Activated naive CD4-positive, alpha-beta T cell treated with anti-CD3 and anti-CD28 coated beads, Interleukin-2, amount 50 U/mL, for 72 hours (primary cell): ENCODE results near the gene BNIP2. TPM values are rescaled to one million over a fixed set of nuclear protein-coding genes. Genes with fewer than 3 reads are reported as not detected.
A peak's percentile ranks its signal among the peaks of the same experiment; 100 is the strongest.

Source experiments
- ATAC-seq, 2 donors: fragments of 150-1000 bp; cut with Tn5 transposase; 2 replicates each; pipeline ENCODE4 v1.10.0; 2021; ENCODE audit warnings: mild to moderate bottlenecking in 2 of 2, moderate library complexity in 2 of 2
- DNase-seq, 2 donors: peaks; one replicate each; pipeline ENCODE4 v3.0.0; 2021 to 2022; ENCODE audit warnings: low spot score in 2 of 2
- H3K27ac Mint-ChIP-seq, 2 donors: one replicate each; pipeline ENCODE4 v1.8.0; 2022; ENCODE audit warnings: mild to moderate bottlenecking in 2 of 2, mixed read lengths in 2 of 2
- H3K36me3 Mint-ChIP-seq, 2 donors: one replicate each; pipeline ENCODE4 v1.8.0; 2022; ENCODE audit warnings: mixed read lengths in 2 of 2
- H3K9me3 Mint-ChIP-seq, 2 donors: one replicate each; pipeline ENCODE4 v1.8.0; 2022; ENCODE audit warnings: mixed read lengths in 2 of 2
- total RNA-seq, 2 donors: library from RNA; stranded (reverse); gene quantifications; one replicate each; pipeline ENCODE4 v1.2.3, GENCODE V29; 2022

Gene BNIP2
- total RNA-seq, 2 donors from 2014 or later = 44.2 to 49.1 TPM

GRCh38 chr15:59696332-59696731 is 7.2 kb upstream of the BNIP2 start:
- no peak overlapping the region for H3K27ac Mint-ChIP-seq

GRCh38 chr15:59694779-59695178 is 5.7 kb upstream of the BNIP2 start:
- H3K9me3 Mint-ChIP-seq = no peaks in the 10 kb centered on the region
- no peaks in the 10 kb centered on the region for H3K36me3 Mint-ChIP-seq
- DNase-seq (no peak), ATAC-seq (no peak)
- peak overlapping the region in 1 of 2 donors; percentile 70 for H3K27ac Mint-ChIP-seq

More at GRCh38 chr15:59696332-59696731, 7.2 kb upstream of the BNIP2 start:
- Mint-ChIP-seq H3K9me3 (no peaks in the 10 kb centered on the region), H3K36me3 (no peaks in the 10 kb centered on the region)
- no peak for DNase-seq
- ATAC-seq = no peak

- peak in 1 of 2 donors; percentile 32 for DNase-seq
- Mint-ChIP-seq H3K36me3 (peaks cover 17 to 18% of the 10 kb centered on the region in 2 donors), H3K27ac (peak overlapping the region in 1 of 2 donors; percentile 66), H3K9me3 (no peaks in the 10 kb centered on the region)
- no peak for ATAC-seq
Observed at GRCh38 chr15:59691194-59691805, 2.2 kb upstream of the BNIP2 start.

GRCh38 chr15:59689626-59690236 is 611 bp upstream of the BNIP2 start:
- peak; percentile 31 to 42 for ATAC-seq
- H3K36me3 Mint-ChIP-seq = peaks cover 21 to 29% of the 10 kb centered on the region in 2 donors
- no peaks in the 10 kb centered on the region for H3K9me3 Mint-ChIP-seq
- H3K27ac Mint-ChIP-seq = peak overlapping the region; percentile 97 to 99
- DNase-seq = peak in 1 of 2 donors; percentile 66

GRCh38 chr15:59688423-59688781 is 718 bp downstream of the BNIP2 start:
- ATAC-seq (peak; percentile 0 to 8), DNase-seq (peak in 1 of 2 donors; percentile 18)
- Mint-ChIP-seq H3K9me3 (no peaks in the 10 kb centered on the region), H3K36me3 (peaks cover 21 to 29% of the 10 kb centered on the region in 2 donors), H3K27ac (peak overlapping the region; percentile 97 to 99)

GRCh38 chr15:59687836-59688235 is 1.3 kb downstream of the BNIP2 start:
- no peak for DNase-seq
- ATAC-seq = peak in 1 of 2 donors; percentile 26
- Mint-ChIP-seq H3K36me3 (peaks cover 21 to 35% of the 10 kb centered on the region in 2 donors), H3K27ac (peak overlapping the region; percentile 97 to 99), H3K9me3 (no peaks in the 10 kb centered on the region)

GRCh38 chr15:59686389-59686788 is 2.7 kb downstream of the BNIP2 start:
- Mint-ChIP-seq H3K36me3 (peaks cover 21 to 35% of the 10 kb centered on the region in 2 donors), H3K27ac (peak overlapping the region; percentile 48 to 65), H3K9me3 (no peaks in the 10 kb centered on the region)
- ATAC-seq (no peak), DNase-seq (no peak)

GRCh38 chr15:59685737-59686297 is 3.3 kb downstream of the BNIP2 start:
- Mint-ChIP-seq H3K36me3 (peaks cover 21 to 35% of the 10 kb centered on the region in 2 donors), H3K9me3 (no peaks in the 10 kb centered on the region), H3K27ac (peak overlapping the region; percentile 5 to 48)
- no peak for DNase-seq
- no peak for ATAC-seq

- DNase-seq (no peak), ATAC-seq (no peak)
- H3K9me3 Mint-ChIP-seq = no peaks in the 10 kb centered on the region
- H3K36me3 Mint-ChIP-seq = peaks cover 0 to 40% of the 10 kb centered on the region in 2 donors
- peak overlapping the region in 1 of 2 donors; percentile 65 for H3K27ac Mint-ChIP-seq
Observed at GRCh38 chr15:59680870-59681269, 8.2 kb downstream of the BNIP2 start.

- Mint-ChIP-seq H3K9me3 (no peaks in the 10 kb centered on the region), H3K27ac (peak overlapping the region in 1 of 2 donors; percentile 65), H3K36me3 (peaks cover 0 to 39% of the 10 kb centered on the region in 2 donors)
- ATAC-seq = no peak
- no peak for DNase-seq
Observed at GRCh38 chr15:59680346-59680745, 8.8 kb downstream of the BNIP2 start.

- no peak for ATAC-seq
- no peak for DNase-seq
- peaks cover 0 to 36% of the 10 kb centered on the region in 2 donors for H3K36me3 Mint-ChIP-seq
- H3K9me3 Mint-ChIP-seq = no peaks in the 10 kb centered on the region
- H3K27ac Mint-ChIP-seq = peak overlapping the region in 1 of 2 donors; percentile 70
Observed at GRCh38 chr15:59678620-59679019, 10.5 kb downstream of the BNIP2 start.

GRCh38 chr15:59678172-59678571 is 10.9 kb downstream of the BNIP2 start:
- ATAC-seq (no peak), DNase-seq (no peak)
- Mint-ChIP-seq H3K9me3 (no peaks in the 10 kb centered on the region), H3K36me3 (peaks cover 0 to 34% of the 10 kb centered on the region in 2 donors), H3K27ac (peak overlapping the region in 1 of 2 donors; percentile 14)

- H3K9me3 Mint-ChIP-seq = no peaks in the 10 kb centered on the region
- no peak for ATAC-seq
Observed at GRCh38 chr15:59676565-59676964, 12.6 kb downstream of the BNIP2 start.

GRCh38 chr15:59674361-59674877 is 14.7 kb downstream of the BNIP2 start:
- Mint-ChIP-seq H3K27ac (no peak overlapping the region), H3K9me3 (no peaks in the 10 kb centered on the region), H3K36me3 (peaks cover 0 to 36% of the 10 kb centered on the region in 2 donors)
- DNase-seq (no peak), ATAC-seq (no peak)

More at GRCh38 chr15:59676565-59676964, 12.6 kb downstream of the BNIP2 start:
- Mint-ChIP-seq H3K36me3 (peaks cover 0 to 38% of the 10 kb centered on the region in 2 donors), H3K27ac (no peak overlapping the region)
- DNase-seq = no peak

GRCh38 chr15:59668556-59668955 is 20.6 kb downstream of the BNIP2 start:
- DNase-seq (no peak), ATAC-seq (no peak)
- Mint-ChIP-seq H3K27ac (no peak overlapping the region), H3K9me3 (no peaks in the 10 kb centered on the region), H3K36me3 (peaks cover 0 to 25% of the 10 kb centered on the region in 2 donors)

- peaks cover 0 to 9% of the 10 kb centered on the region in 2 donors for H3K36me3 Mint-ChIP-seq
- DNase-seq = no peak
- H3K27ac Mint-ChIP-seq = no peak overlapping the region
- no peaks in the 10 kb centered on the region for H3K9me3 Mint-ChIP-seq
- no peak for ATAC-seq
Observed at GRCh38 chr15:59662260-59662659, 26.9 kb downstream of the BNIP2 start.

GRCh38 chr15:59659366-59659765 is 29.8 kb downstream of the BNIP2 start:
- DNase-seq (no peak), ATAC-seq (no peak)
- no peaks in the 10 kb centered on the region for H3K9me3 Mint-ChIP-seq
- peaks cover 0 to 4% of the 10 kb centered on the region in 2 donors for H3K36me3 Mint-ChIP-seq
- H3K27ac Mint-ChIP-seq = no peak overlapping the region
